Gastrocnemius medialis (tissue), 4 donors: ENCODE measurements around the gene NUBPL. TPM values are rescaled to one million over a fixed set of nuclear protein-coding genes. Genes with fewer than 3 reads are reported as not detected.

Source experiments
- ATAC-seq, 2 donors: fragments of 150-250 bp; one replicate each; pipeline ENCODE4 v1.9.1; 2016
- DNase-seq, 2 donors: peaks; one replicate each; pipeline ENCODE4 v3.0.0-alpha.2; 2019
- H3K27ac ChIP-seq, 4 donors: fragments of 200-600 bp; sonication (generic); 1 replicate in 1 of 4; 2 replicates in 3 of 4; pipeline ENCODE4 v1.5.1; 2016 to 2018; ENCODE audit warnings: mild to moderate bottlenecking in 2 of 4, moderate library complexity in 1 of 4
- H3K27me3 ChIP-seq, 3 donors: fragments of 200-600 bp; sonication (generic) in 2 of 3; 1 replicate in 1 of 3; 2 replicates in 2 of 3; pipeline versions ENCODE4 v1.5.1 to v1.6.0; 2016 to 2019; ENCODE audit warnings: mild to moderate bottlenecking in 1 of 3, moderate library complexity in 1 of 3
- H3K36me3 ChIP-seq, 2 donors: fragments of 200-600 bp; sonication (generic) in 1 of 2; one replicate each; pipeline ENCODE4 v1.5.1; 2017 to 2018
- H3K4me1 ChIP-seq, 2 donors: fragments of 200-600 bp; sonication (generic) in 1 of 2; one replicate each; pipeline ENCODE4 v1.5.1; 2016 to 2017; ENCODE audit warnings: mild to moderate bottlenecking in 2 of 2
- H3K4me3 ChIP-seq, 4 donors: fragments of 200-600 bp; sonication (generic) in 3 of 4; 1 replicate in 1 of 4; 2 replicates in 3 of 4; pipeline ENCODE4 v1.5.1; 2016 to 2019; ENCODE audit warnings: mild to moderate bottlenecking in 2 of 4
- H3K9me3 ChIP-seq, 3 donors: fragments of 200-600 bp; sonication (generic) in 2 of 3; 1 replicate in 1 of 3; 2 replicates in 2 of 3; pipeline ENCODE4 v1.5.1; 2016 to 2019
- CTCF ChIP-seq, 5 experiments: fragments of 450-650 bp in 3 of 5; fragments of 200-600 bp in 2 of 5; sonication (generic) in 2 of 5; IDR thresholded peaks in 4 of 5; conservative IDR thresholded peaks in 1 of 5; 1 replicate in 4 of 5; 2 replicates in 1 of 5; pipeline ENCODE4 v1.5.1; 2016 to 2019; ENCODE audit warnings: antibody characterized with exemption in 5 of 5, mild to moderate bottlenecking in 3 of 5, moderate library complexity in 3 of 5
- POLR2A ChIP-seq, 2 donors: fragments of 450-650 bp; IDR thresholded peaks; one replicate each; pipeline ENCODE4 v1.6.1; 2017; ENCODE audit warnings: antibody characterized with exemption in 2 of 2, mild to moderate bottlenecking in 2 of 2, moderate library complexity in 2 of 2
- in situ Hi-C, 4 donors: fragments of 200-750 bp; cut with MboI; loops; one replicate each; pipeline versions ENCODE4 v1.15.0 to v1.8.0; 2017; ENCODE audit warnings: low sequenced_read_pairs in 4 of 4
- intact Hi-C: fragments of 100-400 bp; cut with DNase I; formaldehyde crosslinking; loops from one replicate; pipeline ENCODE4 v1.15.1; 2023; ENCODE audit warnings: low total_unique reads
- total RNA-seq, 4 donors: library from RNA; depleted of rRNA; stranded (reverse); fragments of >200 nt; gene quantifications; one replicate each; pipeline versions ENCODE4 v1.1.0 to v1.2.3, GENCODE V29; 2016

Gene NUBPL
- total RNA-seq, 4 donors from 2014 or later: 4.5 to 12.3 (median 7.7) TPM

GRCh38 chr14:31544816-31545215 is 16.4 kb upstream of the NUBPL start:
- no peak for ATAC-seq
- Histone ChIP-seq H3K36me3 (no peaks in the 10 kb centered on the region), H3K4me1 (no peaks in the 10 kb centered on the region), H3K27ac (no peak overlapping the region), H3K27me3 (no peaks in the 10 kb centered on the region), H3K4me3 (no peak overlapping the region), H3K9me3 (no peaks in the 10 kb centered on the region)
- intact Hi-C loops: no loop called here
- DNase-seq: no peak
- TF ChIP-seq POLR2A (IDR thresholded peaks at IDR 0.05): no peak
- TF ChIP-seq CTCF (IDR thresholded peaks at IDR 0.05 in 4 of 5, conservative IDR thresholded peaks at IDR 0.05 in 1 of 5): no peak
- in situ Hi-C loops: no loop called here

- Histone ChIP-seq H3K36me3 (no peaks in the 10 kb centered on the region), H3K9me3 (no peaks in the 10 kb centered on the region), H3K4me3 (no peak overlapping the region), H3K27ac (no peak overlapping the region), H3K27me3 (no peaks in the 10 kb centered on the region), H3K4me1 (no peaks in the 10 kb centered on the region)
- intact Hi-C loops (no loop called here), in situ Hi-C loops (no loop called here)
- TF ChIP-seq CTCF (IDR thresholded peaks at IDR 0.05 in 4 of 5, conservative IDR thresholded peaks at IDR 0.05 in 1 of 5) (no peak), POLR2A (IDR thresholded peaks at IDR 0.05) (no peak)
- ATAC-seq: no peak
- DNase-seq: no peak
Measured at GRCh38 chr14:31545328-31545727, 15.9 kb upstream of the NUBPL start.

- in situ Hi-C loops: no loop called here
- intact Hi-C loops: no loop called here
- no peak overlapping the region for H3K27ac ChIP-seq
- DNase-seq (no peak), ATAC-seq (no peak)
- H3K4me3 ChIP-seq: no peak overlapping the region
- H3K4me1 ChIP-seq: no peaks in the 10 kb centered on the region
- no peaks in the 10 kb centered on the region for H3K36me3 ChIP-seq
- no peaks in the 10 kb centered on the region for H3K9me3 ChIP-seq
- H3K27me3 ChIP-seq: no peaks in the 10 kb centered on the region
- TF ChIP-seq CTCF (IDR thresholded peaks at IDR 0.05 in 4 of 5, conservative IDR thresholded peaks at IDR 0.05 in 1 of 5): no peak
- TF ChIP-seq POLR2A (IDR thresholded peaks at IDR 0.05): no peak
Measured at GRCh38 chr14:31549817-31550216, 11.4 kb upstream of the NUBPL start.

GRCh38 chr14:31550589-31550988 is 10.6 kb upstream of the NUBPL start:
- DNase-seq (no peak), ATAC-seq (no peak)
- H3K27ac ChIP-seq: no peak overlapping the region
- TF ChIP-seq CTCF (IDR thresholded peaks at IDR 0.05 in 4 of 5, conservative IDR thresholded peaks at IDR 0.05 in 1 of 5) (no peak), POLR2A (IDR thresholded peaks at IDR 0.05) (no peak)
- no peaks in the 10 kb centered on the region for H3K9me3 ChIP-seq
- in situ Hi-C loops (no loop called here), intact Hi-C loops (no loop called here)
- no peaks in the 10 kb centered on the region for H3K27me3 ChIP-seq
- no peak overlapping the region for H3K4me3 ChIP-seq
- H3K4me1 ChIP-seq: no peaks in the 10 kb centered on the region
- no peaks in the 10 kb centered on the region for H3K36me3 ChIP-seq

- in situ Hi-C loops (no loop called here), intact Hi-C loops (no loop called here)
- no peak overlapping the region for H3K27ac ChIP-seq
- no peaks in the 10 kb centered on the region for H3K4me1 ChIP-seq
- H3K27me3 ChIP-seq: no peaks in the 10 kb centered on the region
- H3K4me3 ChIP-seq: no peak overlapping the region
- DNase-seq: no peak
- TF ChIP-seq CTCF (IDR thresholded peaks at IDR 0.05 in 4 of 5, conservative IDR thresholded peaks at IDR 0.05 in 1 of 5): no peak
- TF ChIP-seq POLR2A (IDR thresholded peaks at IDR 0.05): no peak
- H3K36me3 ChIP-seq: no peaks in the 10 kb centered on the region
- H3K9me3 ChIP-seq: no peaks in the 10 kb centered on the region
- ATAC-seq: no peak
Measured at GRCh38 chr14:31556191-31556590, 5.0 kb upstream of the NUBPL start.
